ENCODE measurements around the gene PLD2.

The PLD2 gene

DNA sequence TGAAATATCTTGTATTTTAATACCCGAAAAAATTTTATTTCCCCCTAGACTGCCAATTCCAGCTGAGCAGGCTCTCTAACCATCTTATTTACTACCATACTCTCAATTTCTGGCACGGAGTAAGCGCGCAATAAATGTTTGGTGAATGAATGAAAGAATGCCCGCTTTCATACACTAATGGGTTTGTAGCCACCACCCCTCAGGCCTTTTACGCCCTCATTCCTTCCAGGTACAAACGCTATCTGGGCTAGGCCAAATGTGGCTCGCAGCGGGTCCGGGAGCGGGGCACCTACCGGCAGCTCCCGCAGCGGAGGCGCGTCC is 536 bp upstream of the PLD2 start:
- H3F3A ChIP-seq (ENCODE audit: insufficient read depth, low read length) = no peaks in the 10 kb centered on the region; the same call in 1 of the 2 replicates
- peak overlapping the region; percentile 54; the same call in 1 of the 2 replicates for H3K9ac ChIP-seq (ENCODE audit: low read length)
- TF ChIP-seq EZH2phosphoT487 (IDR thresholded peaks at IDR 0.05; ENCODE audit: low read length) = no peak
- TF ChIP-seq EZH2 (optimal IDR thresholded peaks at IDR 0.05; ENCODE audit: low read depth, low read length) = no peak
- TF ChIP-seq, protein P1, sequence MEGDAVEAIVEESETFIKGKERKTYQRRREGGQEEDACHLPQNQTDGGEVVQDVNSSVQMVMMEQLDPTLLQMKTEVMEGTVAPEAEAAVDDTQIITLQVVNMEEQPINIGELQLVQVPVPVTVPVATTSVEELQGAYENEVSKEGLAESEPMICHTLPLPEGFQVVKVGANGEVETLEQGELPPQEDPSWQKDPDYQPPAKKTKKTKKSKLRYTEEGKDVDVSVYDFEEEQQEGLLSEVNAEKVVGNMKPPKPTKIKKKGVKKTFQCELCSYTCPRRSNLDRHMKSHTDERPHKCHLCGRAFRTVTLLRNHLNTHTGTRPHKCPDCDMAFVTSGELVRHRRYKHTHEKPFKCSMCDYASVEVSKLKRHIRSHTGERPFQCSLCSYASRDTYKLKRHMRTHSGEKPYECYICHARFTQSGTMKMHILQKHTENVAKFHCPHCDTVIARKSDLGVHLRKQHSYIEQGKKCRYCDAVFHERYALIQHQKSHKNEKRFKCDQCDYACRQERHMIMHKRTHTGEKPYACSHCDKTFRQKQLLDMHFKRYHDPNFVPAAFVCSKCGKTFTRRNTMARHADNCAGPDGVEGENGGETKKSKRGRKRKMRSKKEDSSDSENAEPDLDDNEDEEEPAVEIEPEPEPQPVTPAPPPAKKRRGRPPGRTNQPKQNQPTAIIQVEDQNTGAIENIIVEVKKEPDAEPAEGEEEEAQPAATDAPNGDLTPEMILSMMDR (IDR thresholded peaks at IDR 0.05; ENCODE audit: low read length) = no peak
- no peaks in the 10 kb centered on the region for H3K27me3 ChIP-seq (replicated peaks; ENCODE audit: insufficient read depth, low read length)
- no peak for DNase-seq
- H3K9me3 ChIP-seq (replicated peaks; ENCODE audit: insufficient read depth, low read length) = no peaks in the 10 kb centered on the region
- peak overlapping the region; percentile 74 for H2AFZ ChIP-seq (ENCODE audit: low read length)
- no peaks in the 10 kb centered on the region for H3K79me2 ChIP-seq (ENCODE audit: low read length)
- H3K4me3 ChIP-seq (ENCODE audit: low read length) = peak overlapping the region; percentile 75
- H3K36me3 ChIP-seq (replicated peaks; ENCODE audit: insufficient read depth, low read length) = no peaks in the 10 kb centered on the region
- H4K20me1 ChIP-seq (ENCODE audit: insufficient read depth, low read length) = no peaks in the 10 kb centered on the region
- H3K4me2 ChIP-seq (ENCODE audit: low read depth, low read length) = peak overlapping the region; percentile 80
- peaks cover 1% of the 10 kb centered on the region for H3K4me1 ChIP-seq (ENCODE audit: low read length)
- no peak overlapping the region for H3K27ac ChIP-seq (ENCODE audit: low read length)
- H3K9me2 ChIP-seq (replicated peaks; ENCODE audit: insufficient read depth, low read length) = no peaks in the 10 kb centered on the region

DNA sequence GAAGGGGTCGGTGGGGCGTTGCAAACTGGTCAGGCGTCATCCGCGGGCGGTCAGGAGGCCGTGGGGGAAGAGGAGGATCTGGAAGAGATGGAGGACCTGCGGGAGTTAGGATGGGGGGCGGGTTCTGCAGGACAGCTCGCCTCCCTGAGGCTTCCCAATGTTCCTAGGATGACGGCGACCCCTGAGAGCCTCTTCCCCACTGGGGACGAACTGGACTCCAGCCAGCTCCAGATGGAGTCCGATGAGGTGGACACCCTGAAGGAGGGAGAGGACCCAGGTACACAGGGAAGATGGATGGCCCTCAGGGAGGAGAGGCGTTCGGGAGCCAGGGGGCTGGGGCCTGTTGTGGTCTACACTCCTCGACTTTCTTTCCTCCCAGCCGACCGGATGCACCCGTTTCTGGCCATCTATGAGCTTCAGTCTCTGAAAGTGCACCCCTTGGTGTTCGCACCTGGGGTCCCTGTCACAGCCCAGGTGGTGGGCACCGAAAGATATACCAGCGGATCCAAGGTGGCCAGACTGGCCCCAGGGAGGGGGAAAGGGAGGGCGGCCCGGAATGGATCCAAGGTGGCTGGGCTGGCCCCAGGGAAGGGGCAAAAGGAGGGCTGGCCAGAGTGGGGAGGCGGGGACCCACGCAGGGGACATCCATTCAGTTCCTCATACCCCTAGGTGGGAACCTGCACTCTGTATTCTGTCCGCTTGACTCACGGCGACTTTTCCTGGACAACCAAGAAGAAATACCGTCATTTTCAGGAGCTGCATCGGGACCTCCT is 839 bp downstream of the PLD2 start:
- H4K20me1 ChIP-seq (ENCODE audit: insufficient read depth, low read length) = no peaks in the 10 kb centered on the region
- H3K4me2 ChIP-seq (ENCODE audit: low read depth, low read length) = peak overlapping the region; percentile 86
- peak overlapping the region; percentile 72; the same call in 1 of the 2 replicates for H3K9ac ChIP-seq (ENCODE audit: low read length)
- H2AFZ ChIP-seq (ENCODE audit: low read length) = peak overlapping the region; percentile 89; the same call in 1 of the 2 replicates
- H3K4me3 ChIP-seq (ENCODE audit: low read length) = peak overlapping the region; percentile 76
- DNase-seq = no peak
- no peaks in the 10 kb centered on the region for H3K9me2 ChIP-seq (replicated peaks; ENCODE audit: insufficient read depth, low read length)
- TF ChIP-seq, protein P1 (IDR thresholded peaks at IDR 0.05; ENCODE audit: low read length) = no peak
- no peak for TF ChIP-seq EZH2phosphoT487 (IDR thresholded peaks at IDR 0.05; ENCODE audit: low read length)
- no peak for TF ChIP-seq EZH2 (optimal IDR thresholded peaks at IDR 0.05; ENCODE audit: low read depth, low read length)
- H3K36me3 ChIP-seq (replicated peaks; ENCODE audit: insufficient read depth, low read length) = no peaks in the 10 kb centered on the region
- H3K4me1 ChIP-seq (ENCODE audit: low read length) = no peaks in the 10 kb centered on the region
- H3K79me2 ChIP-seq (ENCODE audit: low read length) = no peaks in the 10 kb centered on the region
- no peaks in the 10 kb centered on the region; the same call in 1 of the 2 replicates for H3F3A ChIP-seq (ENCODE audit: insufficient read depth, low read length)
- no peak overlapping the region for H3K27ac ChIP-seq (ENCODE audit: low read length)
- H3K27me3 ChIP-seq (replicated peaks; ENCODE audit: insufficient read depth, low read length) = no peaks in the 10 kb centered on the region
- H3K9me3 ChIP-seq (replicated peaks; ENCODE audit: insufficient read depth, low read length) = no peaks in the 10 kb centered on the region

DNA sequence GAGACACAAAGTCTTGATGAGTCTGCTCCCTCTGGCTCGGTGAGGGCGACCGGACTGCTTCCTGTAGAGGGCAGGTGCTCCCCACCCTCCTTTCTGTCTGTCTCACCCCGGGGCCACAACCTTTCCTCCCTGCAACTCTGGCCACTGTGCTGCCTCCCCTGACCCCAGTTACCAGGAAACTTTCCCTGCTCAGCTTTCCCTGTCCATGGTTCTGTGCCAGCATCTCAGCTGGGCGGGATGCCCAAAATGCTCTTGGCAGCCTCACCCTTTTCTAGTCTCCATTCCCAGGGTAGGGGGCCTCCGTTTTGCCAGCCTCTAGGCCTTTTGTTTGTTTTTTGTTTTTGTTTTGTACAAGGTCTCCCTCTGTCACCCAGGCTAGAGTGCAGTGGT is 1.4 kb downstream of the PLD2 start:
- Histone ChIP-seq H3K9me3 (replicated peaks; ENCODE audit: insufficient read depth, low read length) (no peaks in the 10 kb centered on the region), H2AFZ (ENCODE audit: low read length) (no peak overlapping the region), H3K27ac (ENCODE audit: low read length) (no peak overlapping the region), H3F3A (ENCODE audit: insufficient read depth, low read length) (no peaks in the 10 kb centered on the region; the same call in 1 of the 2 replicates), H3K4me1 (ENCODE audit: low read length) (no peaks in the 10 kb centered on the region), H3K36me3 (replicated peaks; ENCODE audit: insufficient read depth, low read length) (no peaks in the 10 kb centered on the region), H3K9me2 (replicated peaks; ENCODE audit: insufficient read depth, low read length) (no peaks in the 10 kb centered on the region), H3K79me2 (ENCODE audit: low read length) (no peaks in the 10 kb centered on the region), H3K4me3 (ENCODE audit: low read length) (no peak overlapping the region), H3K27me3 (replicated peaks; ENCODE audit: insufficient read depth, low read length) (no peaks in the 10 kb centered on the region), H3K9ac (ENCODE audit: low read length) (no peak overlapping the region), H4K20me1 (ENCODE audit: insufficient read depth, low read length) (no peaks in the 10 kb centered on the region), H3K4me2 (ENCODE audit: low read depth, low read length) (no peak overlapping the region)
- DNase-seq = no peak
- TF ChIP-seq EZH2 (optimal IDR thresholded peaks at IDR 0.05; ENCODE audit: low read depth, low read length) (no peak), EZH2phosphoT487 (IDR thresholded peaks at IDR 0.05; ENCODE audit: low read length) (no peak)
- TF ChIP-seq, protein P1 (IDR thresholded peaks at IDR 0.05; ENCODE audit: low read length) = no peak
